Mucosa of descending colon (tissue), 3 donors: ENCODE data around the gene TGFBRAP1. TPM values are rescaled to one million over a fixed set of nuclear protein-coding genes. Genes with fewer than 3 reads are reported as not detected.

ENCODE experiments used
- ATAC-seq: fragments of 200-7000 bp; cut with Tn5 transposase; one replicate; pipeline ENCODE4 v1.9.1; 2020; ENCODE audit warnings: mild to moderate bottlenecking, moderate library complexity
- DNase-seq, 3 donors: peaks; one replicate each; pipeline ENCODE4 v3.0.0-alpha.2; 2020
- H3K36me3 ChIP-seq: fragments of 200-600 bp; one replicate; pipeline ENCODE4 v1.8.0; 2021; ENCODE audit warnings: low read depth, mild to moderate bottlenecking
- H3K4me1 ChIP-seq: fragments of 200-600 bp; one replicate; pipeline ENCODE4 v1.8.0; 2021; ENCODE audit warnings: low read depth, mild to moderate bottlenecking
- H3K4me3 ChIP-seq: fragments of 200-600 bp; one replicate; pipeline ENCODE4 v1.8.0; 2021; ENCODE audit warnings: mild to moderate bottlenecking
- H3K9me3 ChIP-seq: fragments of 200-600 bp; one replicate; pipeline ENCODE4 v1.8.0; 2021; ENCODE audit warnings: mild to moderate bottlenecking
- intact Hi-C, 2 donors: fragments of 100-400 bp; cut with DNase I in 1 of 2; cut with micrococcal nuclease in 1 of 2; formaldehyde crosslinking; loops; one replicate each; pipeline versions ENCODE4 v1.11.0 to v1.11.1; 2022; cut with DNase I, micrococcal nuclease
- total RNA-seq, 3 donors: library from RNA; stranded (reverse); fragmentation: NEBNext Ultra II Directional in 2 of 3; extraction: Animal tissue kit (Norgen Biotek cat#: 25700) in 2 of 3; gene quantifications; one replicate each; pipeline versions ENCODE4 v1.2.1 to v1.2.4, GENCODE V29; 2021 to 2023
- TF ChIP-seq, protein P1 (sequence below): fragments of 200-600 bp; IDR thresholded peaks from one replicate; pipeline ENCODE4 v1.8.0; 2022; ENCODE audit warnings: antibody characterized with exemption, mild to moderate bottlenecking
- donor health status: DM: no; HTN: no; CAD: no; lungs with moderate emphysema.
- donor health status: DM: no; HTN: no; CAD: no.
- donor health status: DM: no; HTN: yes; CAD: no.

Gene TGFBRAP1
- total RNA-seq, 3 donors from 2014 or later, result 16.9 to 24.3 (median 20.9) TPM

DNA sequence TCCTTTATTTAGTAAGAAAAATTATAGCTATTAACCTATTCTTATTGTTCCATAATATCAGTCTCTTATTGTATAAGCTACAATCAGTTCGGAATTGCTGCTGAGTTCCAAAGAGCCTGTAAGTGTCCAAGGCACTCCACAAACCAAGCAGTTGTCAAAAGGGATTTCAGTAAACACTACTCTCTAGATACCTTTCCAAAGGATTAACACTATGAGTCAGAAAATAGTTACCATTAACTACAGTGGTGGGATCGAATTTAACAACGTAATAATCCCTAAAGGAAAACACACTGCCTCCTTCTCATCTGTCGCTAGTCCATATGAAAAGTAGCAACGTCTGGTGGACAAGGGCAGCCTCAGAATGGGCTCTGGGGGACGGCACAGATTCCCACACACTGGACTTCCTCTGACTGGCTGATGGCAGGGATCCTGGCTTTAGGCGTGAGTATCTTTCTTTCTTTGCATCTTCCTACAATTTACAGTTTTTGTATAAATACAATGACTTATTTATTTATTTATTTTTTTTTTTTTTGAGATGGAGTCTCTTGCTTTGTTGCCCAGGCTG, 8.8 kb downstream of the TGFBRAP1 start:
- DNase-seq (no peak), ATAC-seq (no peak)
- no peaks in the 10 kb centered on the region for H3K9me3 ChIP-seq
- TF ChIP-seq, protein P1, sequence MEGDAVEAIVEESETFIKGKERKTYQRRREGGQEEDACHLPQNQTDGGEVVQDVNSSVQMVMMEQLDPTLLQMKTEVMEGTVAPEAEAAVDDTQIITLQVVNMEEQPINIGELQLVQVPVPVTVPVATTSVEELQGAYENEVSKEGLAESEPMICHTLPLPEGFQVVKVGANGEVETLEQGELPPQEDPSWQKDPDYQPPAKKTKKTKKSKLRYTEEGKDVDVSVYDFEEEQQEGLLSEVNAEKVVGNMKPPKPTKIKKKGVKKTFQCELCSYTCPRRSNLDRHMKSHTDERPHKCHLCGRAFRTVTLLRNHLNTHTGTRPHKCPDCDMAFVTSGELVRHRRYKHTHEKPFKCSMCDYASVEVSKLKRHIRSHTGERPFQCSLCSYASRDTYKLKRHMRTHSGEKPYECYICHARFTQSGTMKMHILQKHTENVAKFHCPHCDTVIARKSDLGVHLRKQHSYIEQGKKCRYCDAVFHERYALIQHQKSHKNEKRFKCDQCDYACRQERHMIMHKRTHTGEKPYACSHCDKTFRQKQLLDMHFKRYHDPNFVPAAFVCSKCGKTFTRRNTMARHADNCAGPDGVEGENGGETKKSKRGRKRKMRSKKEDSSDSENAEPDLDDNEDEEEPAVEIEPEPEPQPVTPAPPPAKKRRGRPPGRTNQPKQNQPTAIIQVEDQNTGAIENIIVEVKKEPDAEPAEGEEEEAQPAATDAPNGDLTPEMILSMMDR, result no peak
- H3K4me3 ChIP-seq, result no peak overlapping the region
- H3K36me3 ChIP-seq, result no peaks in the 10 kb centered on the region
- intact Hi-C loops, result no loop called here
- peaks cover 6% of the 10 kb centered on the region for H3K4me1 ChIP-seq

DNA sequence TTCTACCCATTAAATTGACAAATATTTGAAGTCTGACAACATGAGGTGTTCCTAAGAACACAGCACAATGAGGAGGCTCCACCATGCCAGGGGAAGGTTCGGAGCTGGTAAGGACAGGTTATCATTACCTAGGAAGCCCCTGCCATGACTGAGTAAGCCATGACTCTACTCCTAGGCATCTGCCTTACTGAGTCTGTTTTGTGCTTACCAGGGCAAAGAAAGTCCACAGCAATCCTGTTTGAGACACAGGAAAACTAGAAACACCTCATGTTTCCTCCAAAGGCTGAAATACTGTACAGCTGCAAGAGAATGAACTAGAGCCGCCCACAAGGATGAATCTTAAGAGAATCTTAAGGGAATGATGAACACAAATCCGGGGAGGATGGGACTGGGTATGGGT, 11.6 kb downstream of the TGFBRAP1 start:
- intact Hi-C loops, result no loop called here
- no peaks in the 10 kb centered on the region for H3K9me3 ChIP-seq
- H3K4me1 ChIP-seq, result peaks cover 6% of the 10 kb centered on the region
- H3K4me3 ChIP-seq, result no peak overlapping the region
- DNase-seq, result no peak
- ATAC-seq, result no peak
- TF ChIP-seq, protein P1, result no peak
- H3K36me3 ChIP-seq, result no peaks in the 10 kb centered on the region

DNA sequence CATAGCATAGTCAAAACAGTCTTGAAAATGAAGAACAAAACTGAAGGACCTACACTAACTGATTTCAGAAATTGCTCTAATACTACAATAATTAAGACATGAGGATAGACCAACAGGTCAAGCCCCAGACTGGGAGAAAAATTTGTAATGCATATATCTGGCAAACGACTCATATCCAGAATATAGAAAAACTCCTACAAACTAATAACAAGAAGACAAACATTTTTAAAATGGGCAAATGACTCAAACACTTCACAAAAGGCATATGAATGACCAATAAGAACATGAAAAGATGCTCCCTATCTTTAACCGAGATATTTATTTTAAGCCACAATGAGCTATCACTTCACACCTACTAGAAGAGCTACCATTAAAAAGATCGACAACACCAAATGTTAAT, 14.2 kb downstream of the TGFBRAP1 start:
- Histone ChIP-seq H3K36me3 (no peaks in the 10 kb centered on the region), H3K9me3 (no peaks in the 10 kb centered on the region), H3K4me3 (no peak overlapping the region), H3K4me1 (peaks cover 8% of the 10 kb centered on the region)
- intact Hi-C loops, result no loop called here
- no peak for DNase-seq
- ATAC-seq, result no peak
- TF ChIP-seq, protein P1, result no peak

DNA sequence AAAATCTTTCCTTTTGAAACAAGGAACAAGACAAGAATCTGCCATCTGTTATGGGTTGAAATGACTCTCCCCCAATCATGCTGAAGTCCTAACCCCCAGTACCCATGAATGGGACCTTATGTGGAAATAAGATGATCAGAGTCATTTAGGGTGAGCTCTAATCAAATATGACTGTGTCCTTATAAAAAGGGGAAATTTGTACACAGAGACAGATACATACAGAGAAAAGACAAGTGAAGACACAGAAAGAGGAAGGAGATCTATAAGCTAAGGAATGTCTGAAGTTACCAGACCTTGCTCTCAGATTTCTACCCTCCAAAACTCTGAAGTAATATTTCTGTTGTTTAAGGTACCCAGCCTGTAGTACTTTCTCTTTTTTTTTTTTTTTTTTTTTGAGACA, 15.7 kb downstream of the TGFBRAP1 start:
- no peak for DNase-seq
- TF ChIP-seq, protein P1, result no peak
- Histone ChIP-seq H3K9me3 (no peaks in the 10 kb centered on the region), H3K4me3 (no peak overlapping the region), H3K4me1 (peaks cover 6% of the 10 kb centered on the region), H3K36me3 (no peaks in the 10 kb centered on the region)
- intact Hi-C loops, result no loop called here
- ATAC-seq, result no peak

DNA sequence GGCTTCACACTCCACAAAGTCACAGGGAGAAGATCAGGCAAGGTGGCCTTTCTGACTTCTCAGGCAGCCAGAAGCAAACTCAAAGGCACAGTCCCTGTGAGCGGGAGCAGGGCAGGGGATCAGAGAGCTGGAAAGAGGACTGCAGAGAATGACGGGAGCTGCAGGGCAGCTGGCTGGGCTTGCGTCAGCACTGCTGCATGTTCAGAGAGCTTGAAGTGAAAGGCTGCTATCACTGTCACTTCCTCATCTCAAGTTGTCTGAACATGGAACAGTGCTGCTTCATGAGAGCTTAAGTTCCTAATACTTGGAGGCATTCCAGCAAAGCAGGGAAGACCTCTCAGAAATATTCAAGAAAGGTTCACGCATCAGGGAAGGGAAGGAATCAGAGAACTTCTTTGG, 20.4 kb downstream of the TGFBRAP1 start:
- ATAC-seq (peak; percentile 28), DNase-seq (no peak)
- H3K9me3 ChIP-seq, result no peaks in the 10 kb centered on the region
- intact Hi-C loops, result no loop called here
- no peaks in the 10 kb centered on the region for H3K36me3 ChIP-seq
- peaks cover 3% of the 10 kb centered on the region for H3K4me1 ChIP-seq
- no peak overlapping the region for H3K4me3 ChIP-seq
- TF ChIP-seq, protein P1, result no peak
